Heart left ventricle (tissue), 16 donors: ENCODE measurements around the gene MIER2. TPM values are rescaled to one million over a fixed set of nuclear protein-coding genes. Genes with fewer than 3 reads are reported as not detected.
"Not testable (repeated sequence)": the region's sequence is repeated elsewhere in the genome, so short reads cannot be mapped to it uniquely, and the experiment has no call there.

ENCODE experiments used
- ATAC-seq, 4 donors: fragments of 200-7000 bp; cut with Tn5 transposase; one replicate each; pipeline ENCODE4 v1.9.1; 2020 to 2022; ENCODE audit warnings: moderate library complexity in 4 of 4, mild to moderate bottlenecking in 3 of 4, moderate number of reproducible peaks in 1 of 4
- DNase-seq, 5 donors: peaks; one replicate each; pipeline ENCODE4 v3.0.0-alpha.2; 2020
- H3K27ac ChIP-seq, 12 donors: fragments of 200-600 bp; sonication (generic) in 4 of 12; one replicate each; pipeline versions ENCODE4 v1.5.0 to v1.8.0; 2016 to 2022; ENCODE audit warnings: mild to moderate bottlenecking in 2 of 12
- H3K27me3 ChIP-seq, 9 donors: fragments of 200-600 bp; sonication (generic) in 2 of 9; one replicate each; pipeline versions ENCODE4 v1.5.1 to v1.8.0; 2016 to 2022; ENCODE audit warnings: mild to moderate bottlenecking in 3 of 9
- H3K36me3 ChIP-seq, 9 donors: fragments of 200-600 bp; sonication (generic) in 2 of 9; one replicate each; pipeline versions ENCODE4 v1.5.0 to v1.8.0; 2018 to 2022; ENCODE audit warnings: mild to moderate bottlenecking in 2 of 9
- H3K4me1 ChIP-seq, 12 donors: fragments of 200-600 bp; sonication (generic) in 4 of 12; one replicate each; pipeline versions ENCODE4 v1.5.0 to v1.8.0; 2016 to 2022; ENCODE audit warnings: mild to moderate bottlenecking in 3 of 12
- H3K4me3 ChIP-seq, 12 donors: fragments of 200-600 bp; sonication (generic) in 4 of 12; one replicate each; pipeline versions ENCODE4 v1.5.0 to v1.8.0; 2017 to 2022; ENCODE audit warnings: mild to moderate bottlenecking in 9 of 12, moderate library complexity in 4 of 12
- H3K9me3 ChIP-seq, 12 donors: fragments of 200-600 bp; sonication (generic) in 4 of 12; one replicate each; pipeline versions ENCODE4 v1.5.0 to v1.8.0; 2016 to 2022; ENCODE audit warnings: mild to moderate bottlenecking in 1 of 12
- POLR2A ChIP-seq, 2 donors: fragments of 450-650 bp; IDR thresholded peaks; one replicate each; pipeline ENCODE4 v1.6.1; 2017; ENCODE audit warnings: antibody characterized with exemption in 2 of 2, mild to moderate bottlenecking in 2 of 2, moderate library complexity in 2 of 2
- WGBS, 4 donors: extraction: QIAGEN DNeasy Blood & Tissue Kit in 2 of 4; methylation state at CpG; one replicate each; pipeline versions ENCODE4 v1.1.5 to v1.1.7; 2013 to 2018; 5-methylcytosine and 5-hydroxymethylcytosine counted together
- intact Hi-C, 10 donors: fragments of 100-400 bp; cut with DNase I; formaldehyde crosslinking; loops; one replicate each; pipeline versions ENCODE4 v1.11.1 to v1.14.2; 2022
- polyA plus RNA-seq, 2 donors: library from polyadenylated mRNA; stranded (reverse); fragments of 200-250 nt; gene quantifications; one replicate each; pipeline ENCODE4 v1.2.3, GENCODE V29; 2013
- total RNA-seq, 9 donors: library from RNA; depleted of rRNA in 2 of 9; stranded (reverse); fragments of >200 nt in 2 of 9; fragmentation: NEBNext Ultra II Directional in 3 of 9; extraction: Animal tissue kit (Norgen Biotek cat#: 25700) in 3 of 9; gene quantifications; one replicate each; pipeline versions ENCODE4 v1.1.0 to v1.2.4, GENCODE V29; 2016 to 2023
- TF ChIP-seq, protein P1 (sequence below), 12 donors: fragments of 200-600 bp; sonication (generic) in 4 of 12; IDR thresholded peaks; one replicate each; pipeline versions ENCODE4 v1.5.0 to v1.8.0; 2018 to 2022; ENCODE audit warnings: antibody characterized with exemption in 12 of 12, mild to moderate bottlenecking in 5 of 12
- donor health status: ischemic (EF 13 %, LVEDD 7.1; RV severe dilation, severe dysfunction).
- donor health status: healthy with polysubstance abuse.
- donor health status: DM: no; HTN: yes; CAD: no.
- donor health status: DM: no; HTN: no; CAD: no.
- donor health status: ischemic (EF 25% LVEDD 6.9; RV normal size, moderate dysfunction).
- donor health status: ischemic (EF 25% LVEDD 5.7; RV mildly dilated, moderate dysfunction).
- donor health status: healthy.
- donor health status: DM: yes; HTN: yes; CAD: no.
- donor health status: ischemic (EF 35%, LVEDD 5.7; RV mildly dilated, moderate dysfunction).
- donor health status: nonischemic (EF 11% LVEDD 7.7; RV severe dilation, severe dysfunction).
- donor health status: DM: yes; HTN: yes; CAD: no.
- donor health status: PGD.
- donor health status: ischemic (EF 29% LVEDD 5.4; RV normal size, mild dysfunction).
- donor health status: nonischemic (EF 23%, LVEDD 6.1; RV moderate dilation, normal function).

MIER2 gene
- total and polyA plus RNA-seq, 11 donors, result 15.7 to 30.3 (median 19.5) TPM

GRCh38 chr19:383922-384798 lies 39.6 kb upstream of the MIER2 start:
- H3K27me3 ChIP-seq, result peaks cover 0 to 39% (median 15%) of the 10 kb centered on the region in 9 donors
- H3K36me3 ChIP-seq, result no peaks in the 10 kb centered on the region
- H3K9me3 ChIP-seq, result no peaks in the 10 kb centered on the region
- TF ChIP-seq, protein P1, sequence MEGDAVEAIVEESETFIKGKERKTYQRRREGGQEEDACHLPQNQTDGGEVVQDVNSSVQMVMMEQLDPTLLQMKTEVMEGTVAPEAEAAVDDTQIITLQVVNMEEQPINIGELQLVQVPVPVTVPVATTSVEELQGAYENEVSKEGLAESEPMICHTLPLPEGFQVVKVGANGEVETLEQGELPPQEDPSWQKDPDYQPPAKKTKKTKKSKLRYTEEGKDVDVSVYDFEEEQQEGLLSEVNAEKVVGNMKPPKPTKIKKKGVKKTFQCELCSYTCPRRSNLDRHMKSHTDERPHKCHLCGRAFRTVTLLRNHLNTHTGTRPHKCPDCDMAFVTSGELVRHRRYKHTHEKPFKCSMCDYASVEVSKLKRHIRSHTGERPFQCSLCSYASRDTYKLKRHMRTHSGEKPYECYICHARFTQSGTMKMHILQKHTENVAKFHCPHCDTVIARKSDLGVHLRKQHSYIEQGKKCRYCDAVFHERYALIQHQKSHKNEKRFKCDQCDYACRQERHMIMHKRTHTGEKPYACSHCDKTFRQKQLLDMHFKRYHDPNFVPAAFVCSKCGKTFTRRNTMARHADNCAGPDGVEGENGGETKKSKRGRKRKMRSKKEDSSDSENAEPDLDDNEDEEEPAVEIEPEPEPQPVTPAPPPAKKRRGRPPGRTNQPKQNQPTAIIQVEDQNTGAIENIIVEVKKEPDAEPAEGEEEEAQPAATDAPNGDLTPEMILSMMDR (IDR thresholded peaks at IDR 0.05), result peak; percentile 33 to 74 (median 62)
- TF ChIP-seq POLR2A (IDR thresholded peaks at IDR 0.05), result no peak
- DNase-seq (peak in 1 of 5 donors; percentile 72), ATAC-seq (peak; percentile 42 to 87 (median 74))
- H3K4me1 ChIP-seq, result peaks cover 0 to 4% (median 0%) of the 10 kb centered on the region in 12 donors
- no peak overlapping the region for H3K4me3 ChIP-seq
- H3K27ac ChIP-seq, result no peak overlapping the region
- intact Hi-C loops, result loop anchor here in 7 of 10 donors (1.0 to 10.0 kb wide), 4 partner anchors 96 to 101 kb away; no protein-coding TSS in a partner anchor
- 21 to 54% (median 28%) methylated on average over 28 to 44 of the region's 44 CpGs for WGBS, 4 donors

- Histone ChIP-seq H3K4me3 (no peak overlapping the region), H3K27ac (no peak overlapping the region), H3K9me3 (no peaks in the 10 kb centered on the region), H3K27me3 (peaks cover 0 to 28% (median 15%) of the 10 kb centered on the region in 9 donors), H3K36me3 (no peaks in the 10 kb centered on the region), H3K4me1 (peaks cover 0 to 4% (median 0%) of the 10 kb centered on the region in 12 donors)
- intact Hi-C loops, result loop anchor here in 2 of 10 donors (5.0 to 10.0 kb wide), 2 partner anchors 99 to 102 kb away; no protein-coding TSS in a partner anchor
- ATAC-seq (no peak), DNase-seq (peak in 1 of 5 donors; percentile 25)
- TF ChIP-seq POLR2A (IDR thresholded peaks at IDR 0.05), result no peak
- TF ChIP-seq, protein P1 (IDR thresholded peaks at IDR 0.05), result no peak
- WGBS, 4 donors, result 82 to 89% (median 87%) methylated on average over 15 to 19 of the region's 19 CpGs
Observed at GRCh38 chr19:383040-383439, 38.4 kb upstream of the MIER2 start.

GRCh38 chr19:382578-382977 lies 38.0 kb upstream of the MIER2 start:
- not testable (repeated sequence) for H3K4me1 ChIP-seq, H3K27ac ChIP-seq, H3K9me3 ChIP-seq, ATAC-seq, H3K36me3 ChIP-seq, DNase-seq, H3K4me3 ChIP-seq
- peaks cover 0 to 26% (median 15%) of the 10 kb centered on the region in 9 donors for H3K27me3 ChIP-seq
- intact Hi-C loops, result loop anchor here in 2 of 10 donors (5.0 to 10.0 kb wide), 2 partner anchors 100 to 102 kb away; no protein-coding TSS in a partner anchor
- 61 to 77% (median 69%) methylated on average over 8 to 9 of the region's 9 CpGs for WGBS, 4 donors

- not testable (repeated sequence) for H3K9me3 ChIP-seq, ATAC-seq, H3K4me1 ChIP-seq, H3K36me3 ChIP-seq, H3K4me3 ChIP-seq, H3K27ac ChIP-seq
- 72 to 83% (median 79%) methylated on average over 11 of the region's 11 CpGs for WGBS, 4 donors
- intact Hi-C loops, result loop anchor here in 2 of 10 donors (5.0 to 10.0 kb wide), 2 partner anchors 100 to 103 kb away; no protein-coding TSS in a partner anchor
- peaks cover 0 to 25% (median 15%) of the 10 kb centered on the region in 9 donors for H3K27me3 ChIP-seq
- DNase-seq, result peak in 1 of 5 donors; percentile 7
Observed at GRCh38 chr19:381901-382300, 37.3 kb upstream of the MIER2 start.

DNA sequence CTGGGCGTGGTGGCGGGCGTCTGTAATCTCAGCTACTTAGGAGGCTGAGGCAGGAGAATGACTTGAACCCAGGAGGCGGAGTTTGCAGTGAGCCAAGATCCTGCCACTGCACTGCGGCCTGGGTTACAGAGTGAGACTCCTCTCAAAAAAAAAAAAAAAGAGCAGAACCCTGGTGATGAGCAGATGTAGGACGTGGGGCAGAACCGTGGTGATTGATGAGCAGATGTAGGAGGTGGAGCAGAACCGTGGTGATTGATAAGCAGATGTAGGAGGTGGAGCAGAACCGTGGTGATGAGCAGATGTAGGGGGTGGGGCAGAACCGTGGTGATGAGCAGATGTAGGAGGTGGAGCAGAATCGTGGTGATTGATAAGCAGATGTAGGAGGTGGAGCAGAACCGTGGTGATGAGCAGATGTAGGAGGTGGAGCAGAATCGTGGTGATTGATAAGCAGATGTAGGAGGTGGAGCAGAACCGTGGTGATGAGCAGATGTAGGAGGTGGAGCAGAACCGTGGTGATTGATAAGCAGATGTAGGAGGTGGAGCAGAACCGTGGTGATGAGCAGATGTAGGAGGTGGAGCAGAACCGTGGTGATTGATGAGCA lies 36.1 kb upstream of the MIER2 start:
- 67 to 81% (median 71%) methylated on average over 14 to 17 of the region's 17 CpGs for whole genome bisulfite sequencing, 4 donors
- H3K36me3 ChIP-seq, result not testable (repeated sequence)
- intact Hi-C loops, result loop anchor here in 2 of 10 donors (5.0 to 10.0 kb wide), 2 partner anchors 102 to 104 kb away; no protein-coding TSS in a partner anchor

More for the DNA sequence above, 36.1 kb upstream of the MIER2 start:
- not testable (repeated sequence) for H3K27ac ChIP-seq, H3K4me3 ChIP-seq, ATAC-seq, H3K4me1 ChIP-seq, H3K9me3 ChIP-seq
- peaks cover 0 to 28% (median 15%) of the 10 kb centered on the region in 9 donors for H3K27me3 ChIP-seq
- peak in 1 of 5 donors; percentile 26 for DNase-seq
